ENCODE measurements around the gene BBIP1.

DNA sequence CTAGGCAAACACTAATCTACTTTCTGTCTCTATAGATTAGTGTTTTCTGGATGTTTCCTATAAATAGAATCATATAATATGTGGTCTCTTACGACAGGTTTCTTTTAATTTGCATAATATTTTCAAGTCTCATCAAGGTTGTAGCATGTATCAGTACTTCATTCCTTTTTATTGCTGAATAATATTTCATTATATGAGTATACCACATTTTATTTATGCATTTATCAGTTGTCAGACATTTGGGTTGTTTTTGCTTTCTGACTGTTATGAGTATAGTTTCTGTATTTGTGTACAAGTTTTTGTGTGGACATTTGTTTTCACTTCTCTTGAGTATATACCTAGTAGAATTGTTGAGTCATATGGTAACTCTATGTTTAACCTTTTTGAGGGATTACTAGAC, 48.7 kb upstream of the BBIP1 start:
- TF ChIP-seq L3MBTL2 (conservative IDR thresholded peaks at IDR 0.05) (no peak), SUZ12 (IDR thresholded peaks at IDR 0.05) (no peak)

All from HEK293T (cell line).